ENCODE measurements around the gene SNRPB. TPM values are rescaled to one million over a fixed set of nuclear protein-coding genes. Genes with fewer than 3 reads are reported as not detected.

The SNRPB gene
- total RNA-seq, 6 donors from 2014 or later, result 54.5 to 216 (median 123) TPM

DNA sequence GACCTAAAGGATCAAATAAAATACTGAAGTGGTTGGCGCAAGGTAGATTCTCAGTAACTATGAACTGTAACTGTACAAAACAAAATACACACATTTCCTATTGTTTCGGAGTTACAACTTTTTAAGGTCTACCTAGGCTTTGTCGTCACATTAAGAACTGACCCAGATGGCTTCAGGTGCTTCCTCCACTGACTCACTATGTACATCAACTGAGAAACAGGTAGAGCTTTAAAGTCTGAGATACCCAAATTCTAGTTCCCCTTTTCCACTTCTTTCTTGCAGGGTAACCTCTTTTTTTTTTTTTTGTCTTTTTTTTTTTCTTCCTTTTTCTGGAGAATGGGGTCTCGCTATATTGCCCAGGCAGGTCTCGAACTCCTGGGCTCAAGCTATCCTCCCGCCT lies 5.5 kb downstream of the SNRPB start:
- WGBS, 2 donors, result 98% methylated on average over 6 of the region's 6 CpGs
- DNase-seq (no peak), ATAC-seq (ENCODE audit: low FRiP score in 2 of 2) (no peak)
- Histone ChIP-seq H3K36me3 (peaks cover 63 to 80% (median 74%) of the 10 kb centered on the region in 4 donors), H3K27ac (no peak overlapping the region), H3K27me3 (no peaks in the 10 kb centered on the region), H3K9me3 (no peaks in the 10 kb centered on the region), H3K4me3 (no peak overlapping the region), H3K4me1 (peaks cover 13 to 29% (median 16%) of the 10 kb centered on the region in 4 donors)
- TF ChIP-seq EP300 (IDR thresholded peaks at IDR 0.05) (no peak), POLR2AphosphoS5 (IDR thresholded peaks at IDR 0.05) (no peak), POLR2A (IDR thresholded peaks at IDR 0.05) (no peak)
- TF ChIP-seq, protein P1, sequence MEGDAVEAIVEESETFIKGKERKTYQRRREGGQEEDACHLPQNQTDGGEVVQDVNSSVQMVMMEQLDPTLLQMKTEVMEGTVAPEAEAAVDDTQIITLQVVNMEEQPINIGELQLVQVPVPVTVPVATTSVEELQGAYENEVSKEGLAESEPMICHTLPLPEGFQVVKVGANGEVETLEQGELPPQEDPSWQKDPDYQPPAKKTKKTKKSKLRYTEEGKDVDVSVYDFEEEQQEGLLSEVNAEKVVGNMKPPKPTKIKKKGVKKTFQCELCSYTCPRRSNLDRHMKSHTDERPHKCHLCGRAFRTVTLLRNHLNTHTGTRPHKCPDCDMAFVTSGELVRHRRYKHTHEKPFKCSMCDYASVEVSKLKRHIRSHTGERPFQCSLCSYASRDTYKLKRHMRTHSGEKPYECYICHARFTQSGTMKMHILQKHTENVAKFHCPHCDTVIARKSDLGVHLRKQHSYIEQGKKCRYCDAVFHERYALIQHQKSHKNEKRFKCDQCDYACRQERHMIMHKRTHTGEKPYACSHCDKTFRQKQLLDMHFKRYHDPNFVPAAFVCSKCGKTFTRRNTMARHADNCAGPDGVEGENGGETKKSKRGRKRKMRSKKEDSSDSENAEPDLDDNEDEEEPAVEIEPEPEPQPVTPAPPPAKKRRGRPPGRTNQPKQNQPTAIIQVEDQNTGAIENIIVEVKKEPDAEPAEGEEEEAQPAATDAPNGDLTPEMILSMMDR (IDR thresholded peaks at IDR 0.05), result no peak

DNA sequence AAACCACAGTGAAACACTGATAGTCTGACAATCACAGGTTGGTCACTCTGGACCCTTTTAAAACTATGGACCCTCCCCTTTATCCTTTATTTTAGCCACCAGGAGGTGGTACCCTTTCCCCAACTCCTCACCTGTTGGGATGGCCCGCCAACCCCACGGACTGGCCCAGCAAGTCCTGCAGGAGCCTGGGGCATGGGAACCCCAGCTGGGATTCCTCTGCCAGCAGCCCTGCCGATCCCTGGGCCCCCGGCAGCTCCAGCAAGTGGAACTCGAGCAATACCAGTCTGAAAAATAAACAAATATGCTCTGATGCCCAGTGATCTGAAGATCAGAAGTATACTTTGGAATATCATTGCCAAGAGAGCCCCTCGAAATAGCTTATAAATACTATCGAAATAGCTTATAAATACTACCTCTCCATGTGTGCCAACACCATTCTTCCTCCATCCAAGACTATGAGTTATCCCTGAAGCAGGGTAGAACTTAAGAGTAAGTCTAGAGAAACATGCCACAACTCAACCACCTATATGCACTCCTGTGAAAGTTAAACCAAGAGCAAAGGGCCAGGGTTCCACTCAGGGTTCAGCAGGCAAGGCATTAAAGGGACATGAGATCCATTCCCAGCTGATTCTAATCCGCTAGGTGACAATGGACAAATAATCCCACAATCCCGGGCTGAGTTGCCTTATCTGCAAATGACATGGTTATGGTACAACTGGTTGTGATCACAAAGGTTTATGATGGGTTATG lies 6.8 kb downstream of the SNRPB start:
- Histone ChIP-seq H3K9me3 (no peaks in the 10 kb centered on the region), H3K27me3 (no peaks in the 10 kb centered on the region), H3K36me3 (peaks cover 66 to 93% (median 77%) of the 10 kb centered on the region in 4 donors), H3K4me1 (peaks cover 6 to 16% (median 7%) of the 10 kb centered on the region in 4 donors), H3K27ac (no peak overlapping the region), H3K4me3 (no peak overlapping the region)
- peak in 1 of 2 donors; percentile 54 for DNase-seq
- WGBS, 2 donors, result 91% methylated on average over 8 to 9 of the region's 9 CpGs
- TF ChIP-seq POLR2AphosphoS5 (IDR thresholded peaks at IDR 0.05) (no peak), EP300 (IDR thresholded peaks at IDR 0.05) (no peak), POLR2A (IDR thresholded peaks at IDR 0.05) (no peak)
- TF ChIP-seq, protein P1 (IDR thresholded peaks at IDR 0.05), result no peak
- ATAC-seq (ENCODE audit: low FRiP score in 2 of 2), result no peak

DNA sequence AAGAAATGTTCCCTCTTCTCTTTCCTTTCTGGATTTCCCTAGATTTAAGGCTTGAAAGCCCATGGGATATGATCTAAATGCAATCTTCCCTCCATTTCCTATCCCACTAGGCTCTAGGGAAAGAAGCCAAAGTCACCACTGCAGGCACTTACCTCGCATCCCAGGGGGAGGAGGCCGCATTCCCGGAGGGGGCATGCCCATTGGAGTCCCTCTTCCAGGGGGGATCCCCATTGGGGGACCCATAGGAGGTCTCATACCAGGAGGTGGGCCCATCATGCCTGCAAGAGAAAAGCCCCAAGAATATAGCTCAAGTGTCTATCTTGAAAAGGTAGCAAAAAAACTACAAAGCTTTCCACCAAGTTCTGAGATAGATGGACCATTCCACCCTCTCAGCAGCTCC lies 8.1 kb downstream of the SNRPB start:
- Histone ChIP-seq H3K4me1 (peaks cover 0 to 5% (median 0%) of the 10 kb centered on the region in 4 donors), H3K27ac (no peak overlapping the region), H3K27me3 (no peaks in the 10 kb centered on the region), H3K36me3 (peaks cover 66 to 91% (median 75%) of the 10 kb centered on the region in 4 donors), H3K9me3 (no peaks in the 10 kb centered on the region), H3K4me3 (no peak overlapping the region)
- TF ChIP-seq POLR2AphosphoS5 (IDR thresholded peaks at IDR 0.05) (no peak), POLR2A (IDR thresholded peaks at IDR 0.05) (no peak), EP300 (IDR thresholded peaks at IDR 0.05) (no peak)
- TF ChIP-seq, protein P1 (IDR thresholded peaks at IDR 0.05), result no peak
- ATAC-seq (ENCODE audit: low FRiP score in 2 of 2), result no peak
- 71 to 89% methylated on average over 1 to 3 of the region's 3 CpGs for WGBS, 2 donors
- no peak for DNase-seq

DNA sequence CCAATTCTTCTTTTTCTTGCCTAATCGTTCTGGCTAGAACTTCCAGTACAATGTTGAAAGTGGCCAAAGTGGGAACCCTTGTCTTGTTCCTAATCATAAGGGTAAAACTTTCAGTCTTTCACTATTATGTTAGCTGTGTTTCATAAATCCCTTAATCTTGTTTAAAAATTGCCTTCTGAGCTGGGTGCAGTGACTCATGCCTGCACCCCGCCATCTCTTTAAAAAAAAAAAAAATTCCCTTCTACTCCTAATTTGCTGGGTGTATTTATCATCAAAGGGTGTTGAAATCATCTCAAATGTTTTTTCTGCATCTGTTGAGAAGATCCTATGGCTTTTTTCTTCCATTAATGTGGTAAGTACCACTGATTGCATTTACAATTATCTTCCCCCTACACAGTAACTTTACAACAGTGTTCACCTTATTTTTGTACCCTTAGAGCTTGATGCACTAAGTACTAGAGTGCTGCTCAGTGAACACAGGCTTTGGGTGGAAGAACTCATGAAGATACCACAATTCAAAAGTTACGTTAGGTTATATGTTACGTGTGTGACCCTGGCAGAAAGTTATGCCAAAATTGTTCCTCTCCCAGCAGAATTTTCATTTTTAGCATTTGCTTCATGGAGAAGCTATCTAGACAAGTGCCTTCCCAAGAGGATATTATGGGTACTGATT lies 9.7 kb downstream of the SNRPB start:
- TF ChIP-seq, protein P1 (IDR thresholded peaks at IDR 0.05), result no peak
- TF ChIP-seq POLR2AphosphoS5 (IDR thresholded peaks at IDR 0.05) (no peak), POLR2A (IDR thresholded peaks at IDR 0.05) (no peak), EP300 (IDR thresholded peaks at IDR 0.05) (no peak)
- ATAC-seq (ENCODE audit: low FRiP score in 2 of 2) (no peak), DNase-seq (no peak)
- Histone ChIP-seq H3K4me1 (no peaks in the 10 kb centered on the region), H3K9me3 (no peaks in the 10 kb centered on the region), H3K27ac (no peak overlapping the region), H3K4me3 (no peak overlapping the region), H3K27me3 (no peaks in the 10 kb centered on the region), H3K36me3 (peaks cover 58 to 75% (median 60%) of the 10 kb centered on the region in 4 donors)
- 90 to 95% methylated on average over 4 of the region's 4 CpGs for WGBS, 2 donors
